ENCODE data around the gene IQSEC3. TPM values are rescaled to one million over a fixed set of nuclear protein-coding genes. Genes with fewer than 3 reads are reported as not detected.
"Not testable (repeated sequence)": the region's sequence is repeated elsewhere in the genome, so short reads cannot be mapped to it uniquely, and the experiment has no call there.

The IQSEC3 gene
- total RNA-seq, 1 donor, result 0.36 TPM

- no peak for TF ChIP-seq CTCF (IDR thresholded peaks at IDR 0.05; ENCODE audit: extremely low read depth, low read depth, low read length)
- Histone ChIP-seq H3K4me1 (ENCODE audit: insufficient read depth, low read length) (no peaks in the 10 kb centered on the region), H3K79me2 (ENCODE audit: insufficient read depth, low read length) (peaks cover 2% of the 10 kb centered on the region), H3K9me3 (ENCODE audit: low read depth, low read length) (no peaks in the 10 kb centered on the region), H3K4me3 (ENCODE audit: insufficient read depth, low read length) (no peak overlapping the region), H3K27ac (ENCODE audit: low read depth, low read length) (no peak overlapping the region), H2AFZ (ENCODE audit: low read length) (no peak overlapping the region), H3K36me3 (ENCODE audit: insufficient read depth, low read length) (peaks cover 9% of the 10 kb centered on the region), H4K20me1 (ENCODE audit: insufficient read depth, low read length) (peaks cover 15% of the 10 kb centered on the region), H3K27me3 (ENCODE audit: insufficient read depth, low read length) (no peaks in the 10 kb centered on the region), H3K4me2 (ENCODE audit: insufficient read depth, low read length) (no peak overlapping the region)
- DNase-seq (ENCODE audit: insufficient read length, low spot score, missing footprints), result peak; percentile 82
Measured at GRCh38 chr12:21301-22189, 45.0 kb upstream of the IQSEC3 start.

- Histone ChIP-seq H3K9me3 (ENCODE audit: low read depth, low read length) (no peaks in the 10 kb centered on the region), H4K20me1 (ENCODE audit: insufficient read depth, low read length) (peaks cover 15% of the 10 kb centered on the region), H3K36me3 (ENCODE audit: insufficient read depth, low read length) (peaks cover 9% of the 10 kb centered on the region), H3K4me2 (ENCODE audit: insufficient read depth, low read length) (no peak overlapping the region), H3K4me1 (ENCODE audit: insufficient read depth, low read length) (no peaks in the 10 kb centered on the region), H3K79me2 (ENCODE audit: insufficient read depth, low read length) (peaks cover 2% of the 10 kb centered on the region), H2AFZ (ENCODE audit: low read length) (no peak overlapping the region), H3K4me3 (ENCODE audit: insufficient read depth, low read length) (no peak overlapping the region), H3K27ac (ENCODE audit: low read depth, low read length) (no peak overlapping the region), H3K27me3 (ENCODE audit: insufficient read depth, low read length) (no peaks in the 10 kb centered on the region)
- TF ChIP-seq CTCF (IDR thresholded peaks at IDR 0.05; ENCODE audit: extremely low read depth, low read depth, low read length), result no peak
- DNase-seq (ENCODE audit: insufficient read length, low spot score, missing footprints), result peak; percentile 71
Measured at GRCh38 chr12:22190-22529, 44.4 kb upstream of the IQSEC3 start.

GRCh38 chr12:22530-23201 lies 43.9 kb upstream of the IQSEC3 start:
- H2AFZ ChIP-seq (ENCODE audit: low read length), result no peak overlapping the region
- no peaks in the 10 kb centered on the region for H3K9me3 ChIP-seq (ENCODE audit: low read depth, low read length)
- H3K4me3 ChIP-seq (ENCODE audit: insufficient read depth, low read length), result no peak overlapping the region
- H4K20me1 ChIP-seq (ENCODE audit: insufficient read depth, low read length), result peaks cover 15% of the 10 kb centered on the region
- no peak overlapping the region for H3K4me2 ChIP-seq (ENCODE audit: insufficient read depth, low read length)
- TF ChIP-seq CTCF (IDR thresholded peaks at IDR 0.05; ENCODE audit: extremely low read depth, low read depth, low read length), result no peak
- no peaks in the 10 kb centered on the region for H3K27me3 ChIP-seq (ENCODE audit: insufficient read depth, low read length)
- peak; percentile 34 for DNase-seq (ENCODE audit: insufficient read length, low spot score, missing footprints)
- H3K79me2 ChIP-seq (ENCODE audit: insufficient read depth, low read length), result peaks cover 2% of the 10 kb centered on the region
- no peak overlapping the region for H3K27ac ChIP-seq (ENCODE audit: low read depth, low read length)
- H3K36me3 ChIP-seq (ENCODE audit: insufficient read depth, low read length), result peaks cover 9% of the 10 kb centered on the region
- no peaks in the 10 kb centered on the region for H3K4me1 ChIP-seq (ENCODE audit: insufficient read depth, low read length)

GRCh38 chr12:27904-28303 lies 38.7 kb upstream of the IQSEC3 start:
- not testable (repeated sequence) for H3K4me1 ChIP-seq (ENCODE audit: insufficient read depth, low read length); H3K4me2 ChIP-seq (ENCODE audit: insufficient read depth, low read length); H2AFZ ChIP-seq (ENCODE audit: low read length); H3K36me3 ChIP-seq (ENCODE audit: insufficient read depth, low read length); H3K79me2 ChIP-seq (ENCODE audit: insufficient read depth, low read length); H3K27me3 ChIP-seq (ENCODE audit: insufficient read depth, low read length); H3K4me3 ChIP-seq (ENCODE audit: insufficient read depth, low read length); DNase-seq (ENCODE audit: insufficient read length, low spot score, missing footprints); H3K27ac ChIP-seq (ENCODE audit: low read depth, low read length); H4K20me1 ChIP-seq (ENCODE audit: insufficient read depth, low read length); H3K9me3 ChIP-seq (ENCODE audit: low read depth, low read length)

GRCh38 chr12:38775-39174 lies 27.8 kb upstream of the IQSEC3 start:
- not testable (repeated sequence) for H3K27ac ChIP-seq (ENCODE audit: low read depth, low read length); H3K4me3 ChIP-seq (ENCODE audit: insufficient read depth, low read length); H3K4me2 ChIP-seq (ENCODE audit: insufficient read depth, low read length); DNase-seq (ENCODE audit: insufficient read length, low spot score, missing footprints); H4K20me1 ChIP-seq (ENCODE audit: insufficient read depth, low read length); H3K36me3 ChIP-seq (ENCODE audit: insufficient read depth, low read length); H3K79me2 ChIP-seq (ENCODE audit: insufficient read depth, low read length); H3K4me1 ChIP-seq (ENCODE audit: insufficient read depth, low read length); H3K9me3 ChIP-seq (ENCODE audit: low read depth, low read length); H2AFZ ChIP-seq (ENCODE audit: low read length); H3K27me3 ChIP-seq (ENCODE audit: insufficient read depth, low read length)

- not testable (repeated sequence) for H4K20me1 ChIP-seq (ENCODE audit: insufficient read depth, low read length); H3K9me3 ChIP-seq (ENCODE audit: low read depth, low read length); H3K79me2 ChIP-seq (ENCODE audit: insufficient read depth, low read length); H3K4me2 ChIP-seq (ENCODE audit: insufficient read depth, low read length); H3K4me1 ChIP-seq (ENCODE audit: insufficient read depth, low read length); DNase-seq (ENCODE audit: insufficient read length, low spot score, missing footprints); H3K27me3 ChIP-seq (ENCODE audit: insufficient read depth, low read length); H3K36me3 ChIP-seq (ENCODE audit: insufficient read depth, low read length); H3K4me3 ChIP-seq (ENCODE audit: insufficient read depth, low read length); H3K27ac ChIP-seq (ENCODE audit: low read depth, low read length); H2AFZ ChIP-seq (ENCODE audit: low read length)
Measured at GRCh38 chr12:39555-40265, 26.9 kb upstream of the IQSEC3 start.

Measured in osteoblast (primary cell).